ENCODE data around the gene FZR1.

The FZR1 gene

GRCh38 chr19:3531716-3532115 is 25.6 kb downstream of the FZR1 start:
- DNase-seq (ENCODE audit: low spot score) = no peak

DNA sequence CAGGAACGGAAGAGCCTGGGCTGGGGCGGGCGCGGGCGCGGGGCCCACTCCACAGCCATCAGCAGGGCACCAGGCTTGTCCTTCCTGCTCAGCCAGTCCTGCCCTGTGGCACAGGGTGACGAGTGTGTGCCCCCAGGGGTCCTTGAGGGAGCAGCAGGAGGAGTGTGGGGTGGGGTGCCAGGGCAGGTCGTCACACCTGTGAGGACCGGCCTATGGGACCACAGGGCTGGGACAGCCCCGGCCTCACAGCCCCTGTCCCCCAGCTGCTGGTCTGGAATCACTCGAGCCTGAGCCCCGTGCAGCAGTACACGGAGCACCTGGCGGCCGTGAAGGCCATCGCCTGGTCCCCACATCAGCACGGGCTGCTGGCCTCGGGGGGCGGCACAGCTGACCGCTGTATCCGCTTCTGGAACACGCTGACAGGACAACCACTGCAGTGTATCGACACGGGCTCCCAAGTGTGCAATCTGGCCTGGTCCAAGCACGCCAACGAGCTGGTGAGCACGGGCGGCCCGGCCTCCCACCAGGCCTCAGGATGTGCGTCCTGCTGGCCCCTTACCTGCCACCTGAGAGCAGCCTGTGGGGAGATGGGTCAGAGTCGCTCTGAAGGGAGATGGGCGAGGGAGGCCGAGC is 26.2 kb downstream of the FZR1 start:
- no peak for DNase-seq (ENCODE audit: low spot score)

- no peak for DNase-seq (ENCODE audit: low spot score)
Observed at GRCh38 chr19:3533033-3533432, 26.9 kb downstream of the FZR1 start.

- DNase-seq (ENCODE audit: low spot score) = no peak
Observed at GRCh38 chr19:3533563-3534216, 27.6 kb downstream of the FZR1 start.

DNA sequence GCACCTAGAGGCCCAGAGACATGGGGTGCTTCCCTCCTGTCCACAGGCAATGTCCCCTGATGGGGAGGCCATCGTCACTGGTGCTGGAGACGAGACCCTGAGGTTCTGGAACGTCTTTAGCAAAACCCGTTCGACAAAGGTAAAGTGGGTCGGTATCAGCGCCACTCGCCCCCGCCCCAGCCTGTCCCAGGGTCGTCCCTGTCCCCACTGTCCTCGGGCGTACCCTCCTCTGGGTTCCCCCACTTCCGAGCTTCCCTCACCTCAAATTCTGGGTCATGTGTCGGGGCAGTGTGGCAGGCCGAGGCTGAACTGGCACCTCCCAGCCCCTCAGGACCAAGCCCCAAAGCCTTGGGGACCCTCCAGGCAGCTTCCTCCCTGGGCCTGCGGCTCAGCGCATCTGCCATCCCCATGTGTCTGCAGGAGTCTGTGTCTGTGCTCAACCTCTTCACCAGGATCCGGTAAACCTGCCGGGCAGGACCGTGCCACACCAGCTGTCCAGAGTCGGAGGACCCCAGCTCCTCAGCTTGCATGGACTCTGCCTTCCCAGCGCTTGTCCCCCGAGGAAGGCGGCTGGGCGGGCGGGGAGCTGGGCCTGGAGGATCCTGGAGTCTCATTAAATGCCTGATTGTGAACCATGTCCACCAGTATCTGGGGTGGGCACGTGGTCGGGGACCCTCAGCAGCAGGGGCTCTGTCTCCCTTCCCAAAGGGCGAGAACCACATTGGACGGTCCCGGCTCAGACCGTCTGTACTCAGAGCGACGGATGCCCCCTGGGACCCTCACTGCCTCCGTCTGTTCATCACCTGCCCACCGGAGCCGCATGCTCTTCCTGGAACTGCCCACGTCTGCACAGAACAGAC is 28.5 kb downstream of the FZR1 start:
- no peak for DNase-seq (ENCODE audit: low spot score)

- DNase-seq (ENCODE audit: low spot score) = no peak
Observed at GRCh38 chr19:3535235-3535535, 29.1 kb downstream of the FZR1 start.

DNA sequence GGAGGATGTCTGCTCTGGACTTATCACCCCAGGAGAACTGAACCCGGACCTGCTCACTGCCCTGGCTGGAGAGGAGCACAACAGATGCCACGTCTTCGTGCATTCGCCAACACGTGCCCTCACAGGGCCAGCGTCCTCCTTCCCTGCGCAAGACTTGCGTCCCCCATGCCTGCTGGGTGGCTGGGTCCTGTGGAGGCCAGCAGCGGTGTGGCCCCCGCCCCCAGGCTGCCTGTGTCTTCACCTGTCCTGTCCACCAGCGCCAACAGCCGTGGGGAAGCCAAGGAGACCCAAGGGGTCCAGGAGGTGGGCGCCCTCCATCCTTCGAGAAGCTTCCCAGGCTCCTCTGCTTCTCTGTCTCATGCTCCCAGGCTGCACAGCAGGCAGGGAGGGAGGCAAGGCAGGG is 29.5 kb downstream of the FZR1 start:
- DNase-seq (ENCODE audit: low spot score) = no peak

- no peak for DNase-seq (ENCODE audit: low spot score)
Observed at GRCh38 chr19:3535981-3536380, 29.9 kb downstream of the FZR1 start.

DNA sequence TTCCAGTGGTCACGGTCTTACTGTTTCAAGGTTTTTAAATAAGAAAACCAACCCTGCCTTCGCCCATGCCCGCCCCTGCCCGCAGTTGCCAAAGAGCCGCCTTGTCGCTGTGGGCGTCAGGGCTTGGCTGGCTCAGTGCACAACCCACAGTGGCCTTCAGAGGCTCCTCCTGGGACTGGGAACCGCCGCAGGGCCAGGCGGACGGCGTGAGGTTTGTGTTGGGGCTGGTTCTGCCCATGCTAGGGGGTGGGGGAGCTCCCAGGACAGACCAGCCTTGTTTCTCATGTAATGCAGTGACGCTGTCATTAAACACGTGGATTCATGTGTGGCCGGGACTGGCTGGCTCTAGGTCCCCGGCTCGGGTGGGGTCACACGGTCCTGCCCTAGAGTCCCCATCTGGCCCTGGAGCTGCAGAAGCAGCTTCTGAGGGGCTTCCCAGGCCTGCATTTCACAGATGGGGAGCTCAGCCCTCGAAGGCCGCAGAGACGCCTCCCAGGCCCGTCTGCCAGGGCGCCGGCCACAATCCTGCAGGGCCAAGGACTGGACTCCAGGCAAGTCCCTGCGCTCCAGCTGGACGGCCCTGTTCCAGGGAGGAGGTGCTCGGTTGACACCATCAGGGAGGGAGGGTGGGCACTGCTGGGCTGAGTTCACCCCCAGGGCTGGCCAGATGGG is 30.5 kb downstream of the FZR1 start:
- DNase-seq (ENCODE audit: low spot score) = peak; percentile 84

GRCh38 chr19:3537101-3537437 is 31.0 kb downstream of the FZR1 start:
- DNase-seq (ENCODE audit: low spot score) = no peak

DNA sequence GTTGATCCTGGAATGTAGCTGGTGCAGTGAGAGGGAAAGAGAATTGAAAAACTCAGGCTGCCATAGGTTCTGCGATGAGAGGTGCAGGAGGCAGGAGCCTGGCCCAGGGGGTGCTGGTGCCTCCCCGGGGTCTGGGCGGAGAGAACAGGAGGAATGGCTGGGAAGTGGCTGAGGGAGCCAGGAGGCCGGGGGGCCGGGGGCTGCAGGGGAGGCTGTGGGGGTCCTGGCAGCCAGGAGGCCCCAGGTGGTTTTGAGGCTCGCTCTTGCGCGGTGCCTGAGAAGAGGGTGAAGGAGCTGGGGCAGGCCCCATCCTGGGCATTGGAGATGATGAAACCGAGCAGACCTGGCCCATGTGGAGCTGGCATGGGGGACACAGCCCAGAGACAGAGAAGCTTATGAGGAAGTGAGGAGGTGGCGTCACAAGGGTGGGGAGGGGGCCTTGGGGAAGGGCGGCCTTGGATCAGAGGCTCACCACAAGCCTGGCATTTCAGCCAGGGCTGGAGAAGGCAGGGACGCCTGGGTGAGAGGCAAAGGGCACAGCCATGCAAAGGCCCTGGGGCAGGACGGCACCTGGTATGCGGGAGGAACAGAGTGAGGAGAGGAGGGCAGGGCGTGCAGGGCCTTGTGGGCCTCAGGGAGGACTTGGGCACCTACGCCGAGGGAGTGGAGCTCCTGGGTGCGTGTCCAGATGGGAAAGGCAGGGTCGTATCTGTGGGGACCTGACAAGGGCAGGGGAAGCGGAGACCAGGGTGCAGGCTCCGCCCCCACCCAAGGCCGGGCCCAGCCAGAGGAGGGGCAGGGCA is 31.5 kb downstream of the FZR1 start:
- DNase-seq (ENCODE audit: low spot score) = no peak

GRCh38 chr19:3538258-3538929 is 32.3 kb downstream of the FZR1 start:
- no peak for DNase-seq (ENCODE audit: low spot score)

- no peak for DNase-seq (ENCODE audit: low spot score)
Observed at GRCh38 chr19:3538965-3539755, 33.0 kb downstream of the FZR1 start, which contains the start of gene TEKTIP1. TSS of gene TEKTIP1 (plus strand) at chr19:3539174. CDS start at chr19:3539178, 4 bp downstream.

- DNase-seq (ENCODE audit: low spot score) = no peak
Observed at GRCh38 chr19:3539756-3540118, 33.6 kb downstream of the FZR1 start.

GRCh38 chr19:3543150-3544057 is 37.3 kb downstream of the FZR1 start:
- peak; percentile 58 for DNase-seq (ENCODE audit: low spot score)

DNA sequence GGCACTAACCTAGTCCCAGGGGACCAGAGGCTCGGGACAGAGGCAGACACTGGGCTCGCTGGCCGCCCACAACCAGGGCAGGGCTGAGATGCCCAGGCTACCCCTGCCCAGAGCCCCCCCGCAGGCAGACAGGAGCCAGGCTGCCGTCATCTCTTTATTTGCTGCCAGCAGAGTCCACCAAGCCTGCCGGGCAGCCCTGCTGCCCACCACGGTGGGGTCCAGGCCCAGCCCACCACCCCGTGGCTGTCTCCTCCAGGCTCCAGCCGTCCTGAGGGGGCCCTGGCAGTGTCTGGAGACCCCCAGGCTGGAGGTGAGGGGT is 37.9 kb downstream of the FZR1 start:
- no peak for DNase-seq (ENCODE audit: low spot score)

DNA sequence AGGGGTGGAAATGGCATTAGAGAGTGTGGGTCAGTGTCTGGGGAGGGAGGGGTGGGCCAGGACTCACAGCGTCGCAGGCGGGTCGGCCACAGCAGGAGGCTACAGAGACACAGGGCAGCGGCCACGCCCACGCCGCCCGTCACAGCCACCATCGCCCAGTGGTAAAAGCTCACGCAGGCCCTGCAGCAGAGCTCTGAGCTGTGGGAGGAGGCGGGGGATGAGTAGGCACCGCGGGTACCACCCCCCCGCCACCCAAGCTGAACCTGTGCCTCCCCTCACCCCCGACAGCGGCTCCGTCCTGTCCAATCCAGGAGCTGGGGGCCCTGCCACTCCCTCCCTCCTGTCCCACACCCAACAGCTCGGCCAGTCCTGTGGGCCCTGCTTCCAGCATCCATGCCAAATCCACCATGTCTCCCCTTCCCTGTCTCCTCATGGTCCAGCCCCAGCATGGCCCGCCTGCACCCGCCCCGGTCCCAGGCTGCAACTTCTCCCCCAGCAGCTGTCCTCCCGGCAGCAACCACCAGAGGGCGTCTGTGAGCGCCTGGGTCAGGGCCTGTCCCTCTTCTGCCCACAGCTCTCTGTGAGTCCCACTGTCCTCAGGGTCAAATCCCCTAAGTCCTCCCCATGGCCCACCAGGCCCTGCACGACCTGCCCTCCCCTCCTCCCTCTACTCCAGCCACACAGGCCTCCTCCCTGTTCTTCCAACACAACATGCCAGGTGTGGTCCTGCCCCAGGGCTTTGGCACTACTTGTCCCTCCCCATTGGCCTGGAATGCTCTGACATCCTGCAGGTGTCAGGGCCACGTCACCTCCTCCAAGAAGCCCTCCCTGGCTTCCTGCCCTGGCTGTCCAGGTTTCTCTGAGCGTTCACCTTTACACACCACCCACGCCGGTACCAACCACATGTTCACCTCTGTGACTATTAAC is 38.9 kb downstream of the FZR1 start:
- peak; percentile 82 for DNase-seq (ENCODE audit: low spot score)

DNA sequence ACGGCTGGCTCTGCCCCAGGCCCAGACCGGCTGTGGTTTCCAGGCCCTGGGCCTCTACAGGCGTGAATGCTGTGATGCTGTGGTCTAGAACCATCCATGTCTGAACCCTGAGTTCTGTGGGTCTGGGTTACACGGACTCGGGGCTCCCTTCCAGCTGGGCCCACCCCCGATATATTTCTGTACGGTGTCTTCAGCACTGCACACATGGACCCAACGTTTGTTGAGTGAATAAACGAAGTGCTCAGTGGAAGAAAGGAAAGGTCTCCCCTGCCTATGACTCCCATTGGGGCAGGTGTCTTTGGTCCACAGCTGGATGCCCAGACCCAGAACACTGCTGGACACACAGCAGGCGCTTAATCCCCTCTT is 39.5 kb downstream of the FZR1 start:
- no peak for DNase-seq (ENCODE audit: low spot score)

- no peak for DNase-seq (ENCODE audit: low spot score)
Observed at GRCh38 chr19:3546119-3546518, 40.0 kb downstream of the FZR1 start.

Data from putamen (tissue), 1 donor.